Osteocyte (in vitro differentiated cells): Measurements from ENCODE around the gene HOXC12. TPM values are rescaled to one million over a fixed set of nuclear protein-coding genes. Genes with fewer than 3 reads are reported as not detected.

Experiments
- microRNA-seq: library from miRNA; unstranded; fragments of <30 nt; microRNA quantifications from one replicate; pipeline ENCODE4 v1.1.0, GENCODE V29; 2020; ENCODE audit not compliant: unreplicated experiment
- total RNA-seq: library from RNA; stranded (reverse); gene quantifications from 2 replicates; pipeline ENCODE4 v1.2.1, GENCODE V29; 2021

HOXC12 gene
- total RNA-seq, 1 donor from 2014 or later, result not detected

Small RNAs within 50 kb of the gene (microRNA-seq; reads per million reads assigned to microRNA genes)
- not detected for gene MIR196A2

Other genes starting within 250 kb of the HOXC12 start
- 186 and 198 TPM in 2 replicates for gene CALCOCO1, start 227.5 kb upstream of the HOXC12 start, total RNA-seq
- gene CISTR, start 202.9 kb upstream of the HOXC12 start, total RNA-seq, result not detected in 2 replicates
- gene HOXC13, start 16.1 kb upstream of the HOXC12 start, total RNA-seq, result not detected in 2 replicates
- gene HOXC11, start 18.2 kb downstream of the HOXC12 start, total RNA-seq, result not detected in 2 replicates
- not detected in 2 replicates for gene HOTAIR, start 20.1 kb downstream of the HOXC12 start, total RNA-seq
- not detected in 2 replicates for gene HOXC10, start 30.2 kb downstream of the HOXC12 start, total RNA-seq
- gene HOXC9, start 45.3 kb downstream of the HOXC12 start, total RNA-seq, result not detected in 2 replicates
- gene HOXC8, start 54.1 kb downstream of the HOXC12 start, total RNA-seq, result not detected in 2 replicates
- gene HOXC6, start 73.5 kb downstream of the HOXC12 start, total RNA-seq, result not detected in 2 replicates
- not detected in 2 replicates for gene HOXC5, start 78.1 kb downstream of the HOXC12 start, total RNA-seq
- not detected in 2 replicates for gene HOXC4, start 98.9 kb downstream of the HOXC12 start, total RNA-seq
- gene SMUG1, start 234.1 kb downstream of the HOXC12 start, total RNA-seq, result 33.8 and 34.5 TPM in 2 replicates